Activated B cell treated with CpG ODN at 0.5 μM for 24 hours (primary cell): ENCODE measurements around the gene ADGRL1. TPM values are rescaled to one million over a fixed set of nuclear protein-coding genes. Genes with fewer than 3 reads are reported as not detected.
"Not testable (repeated sequence)": the region's sequence is repeated elsewhere in the genome, so short reads cannot be mapped to it uniquely, and the experiment has no call there.

Experiments
- ATAC-seq: fragments of 200-7000 bp; cut with Tn5 transposase; one replicate; pipeline ENCODE4 v1.10.0; 2021; ENCODE audit warnings: low read depth, mild to moderate bottlenecking, moderate library complexity
- CTCF ChIA-PET: fragments of 350-600 bp; sonication (Branson Sonifier 250); formaldehyde crosslinking; loops from one replicate; lab custom pipeline; 2021; ENCODE audit warnings: antibody characterized with exemption; lab: Charles Lee
- POLR2A ChIA-PET: fragments of 350-600 bp; sonication (Branson Sonifier 250); formaldehyde crosslinking; loops from one replicate; lab custom pipeline; 2021; ENCODE audit warnings: antibody characterized with exemption; lab: Charles Lee
- DNase-seq: peaks from one replicate; pipeline ENCODE4 v3.0.0; 2022
- H3K27ac Mint-ChIP-seq: one replicate; pipeline ENCODE4 v1.8.0; 2020; ENCODE audit warnings: mixed read lengths
- H3K27me3 Mint-ChIP-seq: one replicate; pipeline ENCODE4 v1.8.0; 2021; ENCODE audit warnings: mixed read lengths
- H3K36me3 Mint-ChIP-seq: one replicate; pipeline ENCODE4 v1.8.0; 2021; ENCODE audit warnings: low read depth, mixed read lengths
- H3K4me1 Mint-ChIP-seq: one replicate; pipeline ENCODE4 v1.8.0; 2021; ENCODE audit warnings: mixed read lengths
- H3K4me3 Mint-ChIP-seq: one replicate; pipeline ENCODE4 v1.8.0; 2020; ENCODE audit warnings: mild to moderate bottlenecking, mixed read lengths
- H3K9me3 Mint-ChIP-seq: one replicate; pipeline ENCODE4 v1.8.0; 2020; ENCODE audit warnings: mixed read lengths
- CTCF ChIP-seq: fragments of 200-600 bp; IDR thresholded peaks from one replicate; pipeline ENCODE4 v1.8.0; 2022; ENCODE audit warnings: antibody characterized with exemption, mild to moderate bottlenecking
- intact Hi-C: fragments of 100-400 bp; cut with micrococcal nuclease; formaldehyde crosslinking; loops from one replicate; pipeline ENCODE4 v1.15.1; 2024
- total RNA-seq: library from RNA; stranded (reverse); gene quantifications from 2 replicates; pipeline ENCODE4 v1.2.3, GENCODE V29; 2022

The ADGRL1 gene
- total RNA-seq, 1 donor from 2014 or later: 1.4 TPM

- intact Hi-C loops: no loop called here
- Mint-ChIP-seq H3K27me3 (peaks cover 11% of the 10 kb centered on the region), H3K4me3 (no peak overlapping the region), H3K27ac (no peak overlapping the region), H3K9me3 (no peaks in the 10 kb centered on the region), H3K4me1 (no peaks in the 10 kb centered on the region), H3K36me3 (no peaks in the 10 kb centered on the region)
- POLR2A ChIA-PET: no interaction called here
- DNase-seq: no peak
- TF ChIP-seq CTCF: no peak
- no peak for ATAC-seq
- CTCF ChIA-PET: no interaction called here
Measured at GRCh38 chr19:14187561-14187960, 18.4 kb downstream of the ADGRL1 start.

- intact Hi-C loops, H3K27ac Mint-ChIP-seq, ATAC-seq, H3K4me1 Mint-ChIP-seq, H3K4me3 Mint-ChIP-seq, H3K36me3 Mint-ChIP-seq, DNase-seq, CTCF ChIA-PET, H3K9me3 Mint-ChIP-seq: not testable (repeated sequence)
- H3K27me3 Mint-ChIP-seq: peaks cover 11% of the 10 kb centered on the region
- POLR2A ChIA-PET: interaction anchor here (0.6 kb wide), 3 partner anchors 116 to 609 kb away, joined by 4 to 6 read pairs (median 6); no protein-coding TSS in a partner anchor
Measured at GRCh38 chr19:14186684-14187083, 19.3 kb downstream of the ADGRL1 start.

- H3K27ac Mint-ChIP-seq, H3K36me3 Mint-ChIP-seq, ATAC-seq, DNase-seq, H3K4me3 Mint-ChIP-seq, intact Hi-C loops, CTCF ChIA-PET, H3K4me1 Mint-ChIP-seq, H3K9me3 Mint-ChIP-seq, H3K27me3 Mint-ChIP-seq: not testable (repeated sequence)
- POLR2A ChIA-PET: interaction anchor here (1.2 kb wide), 1 partner anchor 220 kb away, joined by 3 read pairs; no protein-coding TSS in a partner anchor
Measured at GRCh38 chr19:14185691-14186090, 20.3 kb downstream of the ADGRL1 start.

GRCh38 chr19:14185158-14185557 is 20.8 kb downstream of the ADGRL1 start:
- Mint-ChIP-seq H3K36me3 (no peaks in the 10 kb centered on the region), H3K9me3 (no peaks in the 10 kb centered on the region), H3K4me3 (no peak overlapping the region), H3K27me3 (peaks cover 8% of the 10 kb centered on the region), H3K4me1 (no peaks in the 10 kb centered on the region), H3K27ac (no peak overlapping the region)
- ATAC-seq (no peak), DNase-seq (no peak)
- intact Hi-C loops: no loop called here
- ChIA-PET POLR2A (interaction anchor here (1.2 kb wide), 1 partner anchor 221 kb away, joined by 3 read pairs; no protein-coding TSS in a partner anchor), CTCF (no interaction called here)
- TF ChIP-seq CTCF: no peak

- TF ChIP-seq CTCF: no peak
- DNase-seq (no peak), ATAC-seq (no peak)
- ChIA-PET POLR2A (no interaction called here), CTCF (no interaction called here)
- no peaks in the 10 kb centered on the region for H3K36me3 Mint-ChIP-seq
- no peaks in the 10 kb centered on the region for H3K4me1 Mint-ChIP-seq
- no peak overlapping the region for H3K4me3 Mint-ChIP-seq
- H3K27ac Mint-ChIP-seq: no peak overlapping the region
- intact Hi-C loops: no loop called here
- H3K9me3 Mint-ChIP-seq: no peaks in the 10 kb centered on the region
- peaks cover 8% of the 10 kb centered on the region for H3K27me3 Mint-ChIP-seq
Measured at GRCh38 chr19:14183741-14184350, 22.1 kb downstream of the ADGRL1 start.

- H3K27ac Mint-ChIP-seq: no peak overlapping the region
- H3K27me3 Mint-ChIP-seq: peaks cover 2% of the 10 kb centered on the region
- DNase-seq (no peak), ATAC-seq (no peak)
- CTCF ChIA-PET: no interaction called here
- H3K4me3 Mint-ChIP-seq: no peak overlapping the region
- POLR2A ChIA-PET: no interaction called here
- no peaks in the 10 kb centered on the region for H3K4me1 Mint-ChIP-seq
- H3K9me3 Mint-ChIP-seq: no peaks in the 10 kb centered on the region
- H3K36me3 Mint-ChIP-seq: no peaks in the 10 kb centered on the region
- TF ChIP-seq CTCF: no peak
- intact Hi-C loops: no loop called here
Measured at GRCh38 chr19:14182476-14182875, 23.5 kb downstream of the ADGRL1 start.
